Measurements from ENCODE around the gene N4BP3.

The N4BP3 gene

DNA sequence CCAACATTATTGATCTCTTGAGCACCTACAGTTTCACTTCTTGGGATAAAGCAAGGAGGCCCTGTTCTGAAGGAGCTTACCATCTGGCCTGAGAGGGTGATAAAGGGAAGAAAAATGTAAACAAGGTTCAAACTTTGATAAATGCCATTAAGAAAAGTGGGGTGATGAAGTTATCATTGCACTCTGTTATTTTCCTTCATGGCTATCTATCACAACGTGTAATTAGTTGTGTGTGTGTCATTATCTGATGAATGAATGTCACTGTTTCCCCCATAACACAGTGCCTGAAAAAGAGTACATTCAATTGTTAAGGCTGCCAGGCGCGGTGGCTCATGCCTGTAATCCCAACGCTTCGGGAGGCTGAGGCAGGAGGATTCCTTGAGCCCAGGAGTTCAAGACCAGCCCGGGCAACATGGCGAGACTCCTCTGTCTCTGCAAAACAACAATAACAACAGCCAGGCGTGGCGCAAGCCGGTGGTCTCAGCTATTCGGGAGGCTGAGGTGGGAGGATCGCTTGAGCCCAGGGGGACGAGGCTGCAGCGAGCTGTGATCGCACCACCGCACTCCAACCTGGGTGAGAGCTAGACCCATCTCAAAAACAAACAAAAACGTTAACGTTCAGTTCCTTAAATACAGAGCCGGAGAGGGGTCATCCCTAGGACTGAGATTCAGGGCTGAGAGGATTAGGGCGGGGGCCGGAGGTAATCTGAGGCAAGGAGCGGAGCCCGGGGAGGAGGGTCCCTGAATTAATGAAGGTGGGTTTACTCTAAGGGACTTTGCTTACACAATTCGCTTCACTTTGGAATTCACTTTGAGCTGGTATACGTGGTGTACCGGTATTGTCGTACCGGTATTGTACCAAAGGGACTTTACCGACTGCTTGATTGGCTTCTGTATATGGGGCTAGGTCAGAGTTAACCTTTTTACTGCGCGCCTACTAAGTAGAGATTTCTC lies 39.4 kb downstream of the N4BP3 start:
- no peak for DNase-seq

- DNase-seq: peak; percentile 95 to 97
Observed at GRCh38 chr5:178153530-178154340, 40.4 kb downstream of the N4BP3 start, which contains the start of gene NHP2. NHP2 (minus strand) TSS chr5:178153885; CDS start chr5:178153817, 68 bp downstream.

- DNase-seq: no peak
Observed at GRCh38 chr5:178155065-178155464, 41.7 kb downstream of the N4BP3 start.

GRCh38 chr5:178160176-178160575 lies 46.8 kb downstream of the N4BP3 start:
- no peak for DNase-seq

DNA sequence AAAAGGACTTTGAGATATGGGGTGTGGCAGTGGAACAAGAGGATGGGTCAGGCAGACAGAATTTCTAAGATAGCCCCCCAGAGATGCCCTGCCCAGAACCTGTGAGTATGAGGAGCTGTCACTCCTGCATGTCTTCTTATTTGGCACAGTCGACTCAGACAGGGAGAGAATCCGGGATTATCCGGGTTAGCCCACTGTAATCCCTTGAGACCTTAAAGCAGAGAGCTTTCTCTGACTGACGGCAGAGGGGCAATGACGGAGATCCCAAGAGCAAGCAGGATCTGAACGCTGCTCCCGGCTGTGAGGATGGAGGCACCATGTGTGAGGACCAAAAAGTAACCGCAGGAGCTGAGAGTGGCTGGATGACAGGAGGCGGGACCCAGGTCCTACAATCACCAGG lies 49.1 kb downstream of the N4BP3 start:
- no peak for DNase-seq

- DNase-seq: peak; percentile 31 to 75
Observed at GRCh38 chr5:178163772-178164735, 50.7 kb downstream of the N4BP3 start.

DNA sequence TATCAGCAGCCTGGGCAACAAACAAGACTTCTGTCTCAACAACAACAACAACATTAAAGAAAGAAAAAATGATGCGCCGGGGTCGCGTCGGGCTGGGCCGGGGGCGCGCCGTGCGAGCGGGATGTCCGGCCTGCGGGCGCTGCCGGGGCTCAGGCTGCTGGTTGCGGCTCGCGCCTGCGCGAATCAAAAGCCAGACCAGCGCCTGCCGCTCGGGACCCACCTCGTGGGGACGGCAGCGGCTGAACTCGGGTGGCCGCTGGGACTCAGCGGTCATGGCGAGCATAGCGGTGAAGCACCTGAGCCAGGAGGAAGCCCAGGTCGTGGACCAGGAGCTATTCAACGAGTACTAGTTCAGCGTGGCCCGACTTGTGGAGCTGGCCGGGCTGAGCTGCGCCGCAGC lies 52.2 kb downstream of the N4BP3 start:
- no peak for DNase-seq

DNA sequence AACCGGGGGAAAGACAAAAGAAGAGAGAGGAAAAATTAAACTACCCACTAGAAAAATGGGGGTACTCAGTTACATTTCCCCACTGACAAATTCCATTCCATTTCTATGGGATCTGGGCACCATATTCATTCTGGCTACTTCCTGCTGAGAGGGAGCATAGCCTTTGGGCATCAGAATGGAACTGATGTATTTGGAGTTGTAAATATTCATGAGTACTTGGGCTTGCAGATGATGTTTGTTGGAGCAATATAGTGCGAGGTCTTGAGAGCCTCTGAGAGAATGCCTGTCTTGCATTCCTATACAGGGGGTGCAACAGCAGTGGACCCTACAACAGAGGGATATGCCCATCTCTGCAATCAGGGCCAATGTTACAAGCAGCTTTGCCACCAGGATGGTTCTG lies 57.1 kb downstream of the N4BP3 start:
- no peak for DNase-seq

- no peak for DNase-seq
Observed at GRCh38 chr5:178174456-178174855, 61.1 kb downstream of the N4BP3 start.
